WI38 (cell line): ENCODE data around the gene CHD9NB.
"Not testable (repeated sequence)": the region's sequence is repeated elsewhere in the genome, so short reads cannot be mapped to it uniquely, and the experiment has no call there.

Experiments used
- H3K4me3 ChIP-seq: 2 replicates; pipeline ENCODE4 v1.5.1; 2011; ENCODE audit warnings: low read depth, mild to moderate bottlenecking, control low read depth, low read length
- TF ChIP-seq, protein P1 (sequence below): IDR thresholded peaks from 2 replicates; pipeline ENCODE4 v1.5.1; 2012; ENCODE audit warnings: low read depth, mild to moderate bottlenecking, control low read depth, low read length

The CHD9NB gene

DNA sequence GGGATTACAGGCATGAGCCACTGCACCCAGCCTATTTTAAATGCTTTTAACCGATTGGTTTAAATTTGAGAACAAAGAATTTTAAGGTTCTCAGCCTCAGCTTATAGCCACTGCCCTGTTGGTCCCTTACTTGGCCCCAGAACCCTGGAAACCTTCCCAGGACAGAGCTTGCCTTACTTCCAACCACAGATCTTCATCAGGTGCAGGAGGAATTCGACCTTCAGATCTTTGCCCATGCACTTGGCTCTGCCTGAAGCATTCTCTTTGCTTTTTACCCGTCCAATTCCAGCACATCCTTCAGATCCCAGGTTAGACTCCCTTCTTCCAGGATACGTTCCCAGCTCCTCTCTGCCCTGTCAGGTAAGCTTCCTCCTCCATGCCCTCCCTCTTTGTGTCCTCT is 29.8 kb upstream of the CHD9NB start:
- TF ChIP-seq, protein P1, sequence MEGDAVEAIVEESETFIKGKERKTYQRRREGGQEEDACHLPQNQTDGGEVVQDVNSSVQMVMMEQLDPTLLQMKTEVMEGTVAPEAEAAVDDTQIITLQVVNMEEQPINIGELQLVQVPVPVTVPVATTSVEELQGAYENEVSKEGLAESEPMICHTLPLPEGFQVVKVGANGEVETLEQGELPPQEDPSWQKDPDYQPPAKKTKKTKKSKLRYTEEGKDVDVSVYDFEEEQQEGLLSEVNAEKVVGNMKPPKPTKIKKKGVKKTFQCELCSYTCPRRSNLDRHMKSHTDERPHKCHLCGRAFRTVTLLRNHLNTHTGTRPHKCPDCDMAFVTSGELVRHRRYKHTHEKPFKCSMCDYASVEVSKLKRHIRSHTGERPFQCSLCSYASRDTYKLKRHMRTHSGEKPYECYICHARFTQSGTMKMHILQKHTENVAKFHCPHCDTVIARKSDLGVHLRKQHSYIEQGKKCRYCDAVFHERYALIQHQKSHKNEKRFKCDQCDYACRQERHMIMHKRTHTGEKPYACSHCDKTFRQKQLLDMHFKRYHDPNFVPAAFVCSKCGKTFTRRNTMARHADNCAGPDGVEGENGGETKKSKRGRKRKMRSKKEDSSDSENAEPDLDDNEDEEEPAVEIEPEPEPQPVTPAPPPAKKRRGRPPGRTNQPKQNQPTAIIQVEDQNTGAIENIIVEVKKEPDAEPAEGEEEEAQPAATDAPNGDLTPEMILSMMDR: no peak
- H3K4me3 ChIP-seq: no peak overlapping the region

GRCh38 chr16:53081686-53082407 is 29.1 kb upstream of the CHD9NB start:
- no peak overlapping the region for H3K4me3 ChIP-seq
- TF ChIP-seq, protein P1: no peak

- peak overlapping the region; percentile 34 for H3K4me3 ChIP-seq
- TF ChIP-seq, protein P1: no peak
Measured at GRCh38 chr16:53081032-53081424, 28.3 kb upstream of the CHD9NB start.

DNA sequence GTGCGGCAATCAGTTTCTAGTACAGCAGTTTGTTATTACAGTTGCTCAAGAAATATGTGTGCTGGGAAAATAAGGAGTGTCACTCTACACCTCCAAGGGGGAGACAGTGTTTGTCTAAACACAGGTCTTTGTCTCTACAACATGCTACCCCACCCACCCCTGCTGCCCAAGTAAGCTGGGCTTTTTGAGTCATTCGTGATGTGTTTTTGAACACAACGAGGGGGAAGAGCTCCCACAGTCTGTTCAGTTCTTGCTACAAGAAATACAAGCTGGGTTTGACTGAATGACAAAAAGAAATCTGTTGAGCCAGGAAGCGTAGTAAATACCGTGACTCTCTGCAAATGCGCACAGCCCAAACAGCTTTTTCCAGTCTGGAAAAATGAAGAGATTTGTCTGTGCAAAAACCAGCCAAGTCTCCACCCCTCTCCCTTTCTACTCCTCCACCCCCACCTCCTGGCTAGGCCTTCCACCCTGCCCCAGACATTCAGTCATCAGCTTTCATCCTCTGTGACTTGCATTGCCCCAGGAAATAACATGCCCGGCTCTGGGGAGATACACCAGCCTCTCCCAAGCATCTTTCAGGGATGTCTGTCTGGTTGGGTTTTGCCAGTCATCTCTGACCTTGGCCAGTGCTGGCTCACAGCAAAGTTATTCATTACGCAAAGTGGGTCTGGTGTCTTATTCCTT is 27.8 kb upstream of the CHD9NB start:
- peak overlapping the region; percentile 34 for H3K4me3 ChIP-seq
- TF ChIP-seq, protein P1: no peak

DNA sequence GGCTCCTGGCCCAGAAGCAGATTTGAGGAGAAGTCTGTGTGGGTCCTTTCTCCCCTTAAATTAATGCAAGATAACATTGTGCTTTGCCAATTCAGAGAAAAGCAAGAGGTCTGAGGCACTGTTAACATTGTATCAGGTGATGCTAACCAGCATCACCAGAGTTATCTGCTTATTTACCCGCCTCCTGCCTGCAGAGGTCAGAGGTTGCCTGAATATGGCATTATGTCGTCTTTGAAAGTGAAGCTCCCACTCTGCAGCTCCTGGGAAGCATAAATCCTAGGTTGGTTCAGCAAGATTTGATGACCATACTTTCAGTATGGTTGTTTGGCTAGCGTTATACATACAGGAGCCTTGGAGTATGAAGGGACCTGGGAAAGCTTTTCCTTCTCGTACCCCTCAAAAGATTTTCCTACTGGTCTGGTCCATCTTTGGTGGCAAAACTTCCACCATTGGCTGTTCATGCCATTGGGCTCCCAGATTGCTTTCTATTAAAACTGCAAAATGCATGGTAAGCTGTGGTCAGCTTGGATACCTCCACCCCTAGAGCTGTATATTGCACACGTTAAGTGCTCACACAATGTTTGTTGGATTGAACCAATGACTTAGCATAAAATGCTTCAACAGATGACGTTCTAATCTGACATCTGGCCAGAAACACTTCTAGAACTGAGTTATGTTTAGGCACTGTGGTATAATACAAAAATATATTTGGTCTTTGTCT is 26.2 kb upstream of the CHD9NB start:
- H3K4me3 ChIP-seq: no peak overlapping the region
- TF ChIP-seq, protein P1: no peak

DNA sequence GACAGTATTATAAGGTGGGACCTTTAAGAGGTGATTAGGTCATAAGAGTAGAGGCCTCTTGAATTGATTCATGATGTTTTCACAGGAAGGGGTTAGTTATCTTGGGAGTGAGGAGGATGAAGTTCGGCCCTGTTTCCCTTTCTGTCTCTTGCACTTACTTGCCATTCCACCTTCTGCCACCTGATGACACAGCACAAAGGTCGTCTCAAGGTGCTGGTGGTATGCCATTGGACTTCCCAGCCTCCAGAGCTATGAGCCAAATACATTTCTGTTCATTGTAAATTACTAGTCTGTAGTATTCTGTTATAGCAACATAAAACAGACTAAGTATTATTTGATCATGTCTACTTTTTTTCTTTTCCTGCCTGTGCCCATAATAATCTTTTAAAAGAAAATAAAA is 25.6 kb upstream of the CHD9NB start:
- TF ChIP-seq, protein P1: no peak
- no peak overlapping the region for H3K4me3 ChIP-seq

GRCh38 chr16:53075461-53075860 is 22.8 kb upstream of the CHD9NB start:
- not testable (repeated sequence) for H3K4me3 ChIP-seq

- not testable (repeated sequence) for H3K4me3 ChIP-seq
Measured at GRCh38 chr16:53074296-53074695, 21.6 kb upstream of the CHD9NB start.
